Large intestine (tissue), 12 donors: Measurements from ENCODE around the gene BMP8A. TPM values are rescaled to one million over a fixed set of nuclear protein-coding genes. Genes with fewer than 3 reads are reported as not detected.
A peak's percentile ranks its signal among the peaks of the same experiment; 100 is the strongest.
"Not testable (repeated sequence)": the region's sequence is repeated elsewhere in the genome, so short reads cannot be mapped to it uniquely, and the experiment has no call there.

ENCODE experiments used
- DNase-seq, 2 donors: peaks; one replicate each; pipeline versions ENCODE4 v3.0.0 to v3.0.0-alpha.2; 2013
- H3K27ac ChIP-seq: one replicate; pipeline ENCODE4 v1.5.1; 2013; ENCODE audit warnings: low read length
- H3K27me3 ChIP-seq: 2 replicates; pipeline ENCODE4 v1.6.1; 2013; ENCODE audit warnings: low read length; ENCODE audit not compliant: control insufficient read depth, insufficient read depth
- H3K36me3 ChIP-seq: 2 replicates; pipeline ENCODE4 v1.6.1; 2013; ENCODE audit warnings: low read length; ENCODE audit not compliant: control insufficient read depth, insufficient read depth
- H3K4me1 ChIP-seq: one replicate; pipeline ENCODE4 v1.6.1; 2013; ENCODE audit warnings: low read length; ENCODE audit not compliant: control insufficient read depth, insufficient read depth
- H3K4me3 ChIP-seq: one replicate; pipeline ENCODE4 v1.5.1; 2013; ENCODE audit warnings: low read length
- H3K9me3 ChIP-seq: one replicate; pipeline ENCODE4 v1.6.1; 2013; ENCODE audit warnings: mild to moderate bottlenecking, low read depth, low read length, moderate library complexity; ENCODE audit not compliant: control insufficient read depth
- WGBS: methylation state at CpG from one replicate; pipeline ENCODE4 v1.1.5; 2013; ENCODE audit warnings: low lambda C conversion rate; ENCODE audit not compliant: insufficient coverage; 5-methylcytosine and 5-hydroxymethylcytosine counted together
- long read RNA-seq, 11 donors: transcript quantifications; one replicate each; lab custom pipeline, GENCODE V29; 2026
- polyA plus RNA-seq: library from polyadenylated mRNA; unstranded; fragments of 120-200 nt; gene quantifications from one replicate; pipeline ENCODE4 v1.2.1, GENCODE V29; 2013

BMP8A gene, protein sequence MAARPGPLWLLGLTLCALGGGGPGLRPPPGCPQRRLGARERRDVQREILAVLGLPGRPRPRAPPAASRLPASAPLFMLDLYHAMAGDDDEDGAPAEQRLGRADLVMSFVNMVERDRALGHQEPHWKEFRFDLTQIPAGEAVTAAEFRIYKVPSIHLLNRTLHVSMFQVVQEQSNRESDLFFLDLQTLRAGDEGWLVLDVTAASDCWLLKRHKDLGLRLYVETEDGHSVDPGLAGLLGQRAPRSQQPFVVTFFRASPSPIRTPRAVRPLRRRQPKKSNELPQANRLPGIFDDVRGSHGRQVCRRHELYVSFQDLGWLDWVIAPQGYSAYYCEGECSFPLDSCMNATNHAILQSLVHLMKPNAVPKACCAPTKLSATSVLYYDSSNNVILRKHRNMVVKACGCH
- 0.69 TPM for polyA plus RNA-seq
- long read RNA-seq, donor 1 = 0 reads
- long read RNA-seq, donor 2 = 0 reads
- long read RNA-seq, donor 3 = 0 reads
- long read RNA-seq, donor 4 = 0 reads
- long read RNA-seq, donor 5, partial matches to known transcripts = 0 of 1 reads
- long read RNA-seq, donor 5, other reads (novel, unspliced or antisense) = 0 of 1 reads
- long read RNA-seq, donor 6, partial matches to known transcripts = 0 of 1 reads
- long read RNA-seq, donor 6, other reads (novel, unspliced or antisense) = 0 of 1 reads
- long read RNA-seq, donor 7, partial matches to known transcripts = 0 of 1 reads
- long read RNA-seq, donor 7, other reads (novel, unspliced or antisense) = 0 of 1 reads
- long read RNA-seq, donor 8 = 0 reads
- long read RNA-seq, donor 9, partial matches to known transcripts = 0 of 1 reads
- long read RNA-seq, donor 9, other reads (novel, unspliced or antisense) = 0 of 1 reads
- long read RNA-seq, donor 10, partial matches to known transcripts = 8 of 9 reads
- long read RNA-seq, donor 10, other reads (novel, unspliced or antisense) = 0 of 9 reads
- long read RNA-seq, donor 11, partial matches to known transcripts = 0 of 1 reads
- long read RNA-seq, donor 11, other reads (novel, unspliced or antisense) = 0 of 1 reads

- Histone ChIP-seq H3K36me3 (peaks cover 14% of the 10 kb centered on the region), H3K27me3 (peaks cover 32% of the 10 kb centered on the region), H3K27ac (no peak within 1 kb of the TSS), H3K9me3 (no peaks in the 10 kb centered on the region), H3K4me1 (peaks cover 2% of the 10 kb centered on the region), H3K4me3 (no peak within 1 kb of the TSS)
- no CpG with 5 or more reads among the region's 112 CpGs for WGBS
- peak in 1 of 2 donors; percentile 75 for DNase-seq
These were observed at the start of gene BMP8A for GRCh38 chr1:39491146-39491921. Gene BMP8A, plus strand, starts transcription at chr1:39491636. Its CDS starts 356 bp downstream, at chr1:39491992.

DNA sequence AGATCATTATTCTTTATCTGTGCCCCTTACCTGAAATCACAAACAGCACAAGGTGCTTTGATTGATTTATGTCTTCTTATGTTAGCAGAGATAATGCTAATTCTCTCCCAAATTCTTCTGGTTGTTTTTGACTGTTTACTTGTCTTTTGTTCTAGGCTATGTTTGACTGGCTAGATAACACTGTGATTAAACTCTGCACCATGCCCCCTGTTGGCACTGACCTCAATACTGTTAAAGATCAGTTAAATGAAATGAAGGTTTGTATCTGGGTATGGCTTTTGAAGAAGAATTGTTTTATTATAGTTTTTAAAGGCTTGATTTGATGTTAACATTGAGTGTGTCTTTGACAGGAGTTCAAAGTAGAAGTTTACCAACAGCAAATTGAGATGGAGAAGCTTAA, 49.6 kb upstream of the BMP8A start:
- H3K36me3 ChIP-seq = peaks cover 79% of the 10 kb centered on the region
- H3K9me3 ChIP-seq = no peaks in the 10 kb centered on the region
- H3K27me3 ChIP-seq = no peaks in the 10 kb centered on the region
- no peak overlapping the region for H3K4me3 ChIP-seq
- H3K27ac ChIP-seq = no peak overlapping the region
- H3K4me1 ChIP-seq = no peaks in the 10 kb centered on the region
- DNase-seq = no peak

GRCh38 chr1:39445573-39445972, 45.9 kb upstream of the BMP8A start:
- WGBS = no CpG with 5 or more reads among the region's 2 CpGs
- peaks cover 83% of the 10 kb centered on the region for H3K36me3 ChIP-seq
- H3K27ac ChIP-seq = no peak overlapping the region
- no peak overlapping the region for H3K4me3 ChIP-seq
- no peaks in the 10 kb centered on the region for H3K27me3 ChIP-seq
- no peaks in the 10 kb centered on the region for H3K9me3 ChIP-seq
- H3K4me1 ChIP-seq = no peaks in the 10 kb centered on the region
- DNase-seq = no peak

DNA sequence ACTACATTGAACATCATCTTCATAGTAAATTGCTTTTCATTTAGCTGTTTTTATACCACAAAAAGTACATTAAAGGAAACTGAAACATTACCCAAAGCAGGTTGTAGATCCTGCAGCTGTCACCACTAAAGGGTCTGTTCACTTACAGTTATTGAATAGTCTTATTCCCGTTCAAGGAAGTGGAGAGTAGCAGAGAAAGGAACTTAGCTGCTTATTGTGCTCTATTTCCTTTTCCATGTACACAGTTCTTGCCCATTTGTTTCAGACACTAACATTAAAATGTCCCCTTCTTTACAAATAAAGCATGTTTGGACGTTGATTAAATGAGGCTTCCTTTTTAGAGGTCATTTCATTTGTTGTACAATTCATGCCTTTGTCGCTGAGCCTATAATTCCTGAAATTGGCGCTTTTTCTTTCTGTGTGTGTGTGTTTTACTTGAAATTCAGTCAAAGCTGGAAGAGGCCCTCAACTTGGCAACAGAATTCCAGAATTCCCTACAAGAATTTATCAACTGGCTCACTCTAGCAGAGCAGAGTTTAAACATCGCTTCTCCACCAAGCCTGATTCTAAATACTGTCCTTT, 44.4 kb upstream of the BMP8A start:
- Histone ChIP-seq H3K4me1 (no peaks in the 10 kb centered on the region), H3K27me3 (no peaks in the 10 kb centered on the region), H3K9me3 (no peaks in the 10 kb centered on the region), H3K27ac (no peak overlapping the region), H3K36me3 (peaks cover 82% of the 10 kb centered on the region), H3K4me3 (no peak overlapping the region)
- WGBS = 66% methylated on average over 2 of the region's 5 CpGs
- DNase-seq = no peak

DNA sequence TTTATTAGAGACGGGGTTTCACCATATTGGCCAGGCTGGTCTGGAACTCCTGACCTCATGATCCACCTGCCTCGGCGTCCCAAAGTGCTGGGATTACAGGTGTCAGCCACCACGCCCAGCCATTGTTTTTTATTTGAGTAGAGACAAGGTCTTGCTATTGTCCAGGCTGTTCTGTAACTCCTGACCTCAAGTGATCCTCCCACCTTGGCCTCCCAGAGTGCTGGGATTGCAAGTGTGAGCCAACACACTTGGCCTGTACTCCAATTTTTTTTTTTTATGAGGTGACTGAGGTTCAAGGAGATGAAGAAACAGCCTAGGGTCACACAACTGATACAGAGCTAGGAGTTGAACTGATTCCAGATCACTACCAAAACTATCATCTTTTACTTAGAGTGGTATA, 41.4 kb upstream of the BMP8A start:
- not testable (repeated sequence) for H3K27ac ChIP-seq, H3K4me3 ChIP-seq, H3K4me1 ChIP-seq, DNase-seq, H3K27me3 ChIP-seq, H3K9me3 ChIP-seq
- WGBS = no CpG with 5 or more reads among the region's 4 CpGs
- peaks cover 85% of the 10 kb centered on the region for H3K36me3 ChIP-seq

DNA sequence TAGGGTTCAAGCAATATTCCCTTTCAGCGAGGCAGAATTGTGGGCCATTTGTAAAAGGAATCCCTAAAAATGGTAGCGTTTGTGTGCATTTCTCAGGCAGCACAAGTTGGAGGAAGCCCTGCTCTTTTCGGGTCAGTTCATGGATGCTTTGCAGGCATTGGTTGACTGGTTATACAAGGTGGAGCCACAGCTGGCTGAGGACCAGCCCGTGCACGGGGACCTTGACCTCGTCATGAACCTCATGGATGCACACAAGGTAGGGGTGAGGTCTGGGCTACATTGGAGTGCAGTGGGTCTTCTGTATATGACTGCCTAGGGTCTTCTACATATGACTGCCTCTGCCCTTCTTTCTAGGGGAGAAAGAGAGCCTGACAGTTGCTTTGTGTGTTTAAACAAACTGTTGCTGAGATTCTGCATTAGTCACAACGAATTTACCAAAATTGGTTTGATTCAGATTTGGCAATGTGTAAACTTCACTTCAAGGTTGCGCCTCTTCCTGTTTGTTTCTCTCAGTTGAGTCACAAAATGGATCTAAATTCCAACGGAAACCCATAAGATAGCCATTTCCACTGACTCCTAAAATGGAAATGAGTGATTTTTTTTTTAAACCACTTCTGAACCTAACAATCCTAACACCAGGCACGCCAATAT, 40.4 kb upstream of the BMP8A start:
- H3K4me3 ChIP-seq = no peak overlapping the region
- H3K27ac ChIP-seq = no peak overlapping the region
- H3K4me1 ChIP-seq = no peaks in the 10 kb centered on the region
- DNase-seq = no peak
- no peaks in the 10 kb centered on the region for H3K27me3 ChIP-seq
- H3K36me3 ChIP-seq = peaks cover 87% of the 10 kb centered on the region
- 94% methylated on average over 2 of the region's 10 CpGs for WGBS
- no peaks in the 10 kb centered on the region for H3K9me3 ChIP-seq

GRCh38 chr1:39452081-39452480, 39.4 kb upstream of the BMP8A start:
- no peak for DNase-seq
- H3K4me3 ChIP-seq = no peak overlapping the region
- H3K36me3 ChIP-seq = peaks cover 91% of the 10 kb centered on the region
- no CpG with 5 or more reads among the region's 7 CpGs for WGBS
- no peaks in the 10 kb centered on the region for H3K27me3 ChIP-seq
- H3K9me3 ChIP-seq = no peaks in the 10 kb centered on the region
- no peak overlapping the region for H3K27ac ChIP-seq
- no peaks in the 10 kb centered on the region for H3K4me1 ChIP-seq

DNA sequence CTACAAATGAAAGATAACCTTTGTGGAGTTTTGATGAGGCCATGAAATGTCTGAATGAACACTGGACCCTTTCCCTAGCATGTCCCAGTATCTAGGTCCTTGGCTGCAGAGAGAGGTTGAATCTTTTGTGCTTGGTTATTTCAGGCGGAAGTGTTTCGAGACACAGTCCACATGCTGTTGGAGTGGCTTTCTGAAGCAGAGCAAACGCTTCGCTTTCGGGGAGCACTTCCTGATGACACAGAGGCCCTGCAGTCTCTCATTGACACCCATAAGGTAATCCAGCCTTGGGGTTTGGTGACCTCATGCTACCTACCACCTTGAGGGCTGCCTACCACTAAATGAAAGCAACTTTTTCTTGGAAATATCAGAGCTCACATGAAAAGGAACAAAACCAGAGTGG, 38.9 kb upstream of the BMP8A start:
- Histone ChIP-seq H3K27me3 (no peaks in the 10 kb centered on the region), H3K9me3 (no peaks in the 10 kb centered on the region), H3K4me3 (no peak overlapping the region), H3K27ac (no peak overlapping the region), H3K4me1 (no peaks in the 10 kb centered on the region), H3K36me3 (peaks cover 91% of the 10 kb centered on the region)
- no CpG with 5 or more reads among the region's 5 CpGs for WGBS
- DNase-seq = no peak

- Histone ChIP-seq H3K9me3 (no peaks in the 10 kb centered on the region), H3K36me3 (peaks cover 92% of the 10 kb centered on the region), H3K4me3 (no peak overlapping the region), H3K27ac (no peak overlapping the region), H3K27me3 (no peaks in the 10 kb centered on the region), H3K4me1 (no peaks in the 10 kb centered on the region)
- DNase-seq = no peak
- WGBS = 67% methylated on average over 1 of the region's 8 CpGs
These were observed 37.8 kb upstream of the BMP8A start for GRCh38 chr1:39453603-39454002.
